Measurements from ENCODE around the gene CNGA1. TPM values are rescaled to one million over a fixed set of nuclear protein-coding genes. Genes with fewer than 3 reads are reported as not detected.

The CNGA1 gene
- total and polyA plus RNA-seq, 2 donors (not counting 3 experiments of a cell fraction or from before 2014, with no cell fraction given): not detected

- Histone ChIP-seq H3K4me1 (ENCODE audit: control insufficient read depth, extremely low read depth, insufficient read depth, low read length) (no peaks in the 10 kb centered on the region), H3K27me3 (ENCODE audit: control insufficient read depth in 2 of 2, insufficient read depth in 2 of 2, low read length in 2 of 2) (no peaks in the 10 kb centered on the region), H3K4me3 (replicated peaks in 1 of 3; ENCODE audit: insufficient read depth in 1 of 3, low read depth in 1 of 3, low read length in 3 of 3) (no peak overlapping the region), H3K36me3 (ENCODE audit: control insufficient read depth in 2 of 2, extremely low read depth in 1 of 2, insufficient read depth in 2 of 2, low read length in 2 of 2) (peaks cover 11 to 27% of the 10 kb centered on the region in 2 experiments), H4K20me1 (replicated peaks; ENCODE audit: control insufficient read depth, extremely low read depth, insufficient read depth, low read length) (no peaks in the 10 kb centered on the region), H2AFZ (ENCODE audit: low read depth, low read length) (no peak overlapping the region), H3K9ac (replicated peaks; ENCODE audit: extremely low read depth, insufficient read depth, low read length) (no peak overlapping the region), H3K4me2 (ENCODE audit: insufficient read depth, low read length) (no peak overlapping the region), H3K9me3 (replicated peaks; ENCODE audit: control insufficient read depth, insufficient read depth, low read length) (no peaks in the 10 kb centered on the region), H3K79me2 (ENCODE audit: control insufficient read depth, insufficient read depth, low read length) (peaks cover 3% of the 10 kb centered on the region), H3K27ac (ENCODE audit: insufficient read depth, low read depth, low read length) (no peak overlapping the region), H3K9me1 (replicated peaks; ENCODE audit: control insufficient read depth, extremely low read depth, insufficient read depth, low read length) (no peaks in the 10 kb centered on the region)
- DNase-seq (ENCODE audit: low read depth, low spot score) (no peak), FAIRE-seq (no peak)
- ChIA-PET POLR2A (no interaction called here), CTCF (interaction anchor here (0.6 to 1.3 kb wide), 2 partner anchors 12 to 19 kb away, joined by 3 read pairs; no protein-coding TSS in a partner anchor)
- intact Hi-C loops (cut with micrococcal nuclease) (no loop called here), dilution Hi-C loops (cut with MboI; ENCODE audit: extremely low pct_ligation_motif_present, low sequenced_read_pairs) (no loop called here)
- BruUV-seq (replicated peaks): no TSS peak
- no peak for TF ChIP-seq MYC (IDR thresholded peaks at IDR 0.05; ENCODE audit: low read depth, low read length)
- TF ChIP-seq FOS (IDR thresholded peaks at IDR 0.05; ENCODE audit: borderline replicate concordance, insufficient read depth, low read length): no peak
- no peak for TF ChIP-seq POLR2A (IDR thresholded peaks at IDR 0.05; ENCODE audit: low read depth, low read length)
These were observed 116.8 kb downstream of the CNGA1 start for GRCh38 chr4:47899639-47900038.

DNA sequence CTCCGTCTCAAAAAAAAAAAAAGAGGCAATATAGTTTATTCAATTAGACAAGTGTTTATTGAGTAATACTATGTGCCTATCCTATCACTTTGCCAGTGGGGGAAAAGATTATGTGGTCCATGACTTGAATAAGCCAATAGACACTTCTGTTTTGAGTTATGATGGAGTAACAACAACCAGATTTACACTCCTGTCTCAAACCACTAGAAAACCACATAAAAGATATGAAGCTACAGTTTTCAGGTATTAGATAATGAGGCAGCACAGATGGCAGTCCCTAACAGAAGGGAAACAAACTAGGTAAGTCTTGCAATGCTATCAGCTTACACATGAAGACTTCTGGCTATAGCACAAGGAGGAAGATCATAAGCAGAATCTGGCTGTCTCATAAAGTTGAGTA lies 124.6 kb downstream of the CNGA1 start:
- H3K36me3 ChIP-seq (ENCODE audit: control insufficient read depth in 2 of 2, extremely low read depth in 1 of 2, insufficient read depth in 2 of 2, low read length in 2 of 2): peaks cover 9 to 12% of the 10 kb centered on the region in 2 experiments
- no peak overlapping the region for H3K27ac ChIP-seq (ENCODE audit: insufficient read depth, low read depth, low read length)
- TF ChIP-seq POLR2AphosphoS5 (IDR thresholded peaks at IDR 0.05; ENCODE audit: insufficient read depth, low read depth, low read length): no peak
- TF ChIP-seq FOS (IDR thresholded peaks at IDR 0.05; ENCODE audit: borderline replicate concordance, insufficient read depth, low read length): no peak
- TF ChIP-seq, protein P1, sequence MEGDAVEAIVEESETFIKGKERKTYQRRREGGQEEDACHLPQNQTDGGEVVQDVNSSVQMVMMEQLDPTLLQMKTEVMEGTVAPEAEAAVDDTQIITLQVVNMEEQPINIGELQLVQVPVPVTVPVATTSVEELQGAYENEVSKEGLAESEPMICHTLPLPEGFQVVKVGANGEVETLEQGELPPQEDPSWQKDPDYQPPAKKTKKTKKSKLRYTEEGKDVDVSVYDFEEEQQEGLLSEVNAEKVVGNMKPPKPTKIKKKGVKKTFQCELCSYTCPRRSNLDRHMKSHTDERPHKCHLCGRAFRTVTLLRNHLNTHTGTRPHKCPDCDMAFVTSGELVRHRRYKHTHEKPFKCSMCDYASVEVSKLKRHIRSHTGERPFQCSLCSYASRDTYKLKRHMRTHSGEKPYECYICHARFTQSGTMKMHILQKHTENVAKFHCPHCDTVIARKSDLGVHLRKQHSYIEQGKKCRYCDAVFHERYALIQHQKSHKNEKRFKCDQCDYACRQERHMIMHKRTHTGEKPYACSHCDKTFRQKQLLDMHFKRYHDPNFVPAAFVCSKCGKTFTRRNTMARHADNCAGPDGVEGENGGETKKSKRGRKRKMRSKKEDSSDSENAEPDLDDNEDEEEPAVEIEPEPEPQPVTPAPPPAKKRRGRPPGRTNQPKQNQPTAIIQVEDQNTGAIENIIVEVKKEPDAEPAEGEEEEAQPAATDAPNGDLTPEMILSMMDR (IDR thresholded peaks at IDR 0.05; ENCODE audit: extremely low read depth in 1 of 2, insufficient read depth in 1 of 2, low read depth in 1 of 2, low read length in 2 of 2): no peak
- TF ChIP-seq JUN (IDR thresholded peaks at IDR 0.05; ENCODE audit: borderline replicate concordance, insufficient read depth, insufficient read length, low read depth): no peak
- FAIRE-seq (no peak), DNase-seq (ENCODE audit: low read depth, low spot score) (no peak)
- POLR2A ChIA-PET: no interaction called here
- no peak overlapping the region for H3K9ac ChIP-seq (replicated peaks; ENCODE audit: extremely low read depth, insufficient read depth, low read length)
- intact Hi-C loops (cut with micrococcal nuclease) (no loop called here), dilution Hi-C loops (cut with MboI; ENCODE audit: extremely low pct_ligation_motif_present, low sequenced_read_pairs) (no loop called here)
- BruUV-seq (replicated peaks): no TSS peak
- no peaks in the 10 kb centered on the region for H4K20me1 ChIP-seq (replicated peaks; ENCODE audit: control insufficient read depth, extremely low read depth, insufficient read depth, low read length)
- no peaks in the 10 kb centered on the region for H3K9me3 ChIP-seq (replicated peaks; ENCODE audit: control insufficient read depth, insufficient read depth, low read length)
- no peaks in the 10 kb centered on the region for H3K79me2 ChIP-seq (ENCODE audit: control insufficient read depth, insufficient read depth, low read length)
- CTCF ChIA-PET: no interaction called here
- H2AFZ ChIP-seq (ENCODE audit: low read depth, low read length): no peak overlapping the region
- H3K4me2 ChIP-seq (ENCODE audit: insufficient read depth, low read length): no peak overlapping the region
- H3K9me1 ChIP-seq (replicated peaks; ENCODE audit: control insufficient read depth, extremely low read depth, insufficient read depth, low read length): no peaks in the 10 kb centered on the region
- no peaks in the 10 kb centered on the region for H3K4me1 ChIP-seq (ENCODE audit: control insufficient read depth, extremely low read depth, insufficient read depth, low read length)
- H3K27me3 ChIP-seq (ENCODE audit: control insufficient read depth in 2 of 2, insufficient read depth in 2 of 2, low read length in 2 of 2): no peaks in the 10 kb centered on the region
- no peak overlapping the region for H3K4me3 ChIP-seq (replicated peaks in 1 of 3; ENCODE audit: insufficient read depth in 1 of 3, low read depth in 1 of 3, low read length in 3 of 3)

Other genes with a start within 250 kb of the CNGA1 start
- gene CORIN, start 178.6 kb downstream of the CNGA1 start, total RNA-seq: 0.40 TPM in 1 of 2 replicates, not detected in the other
- gene CORIN, start 178.6 kb downstream of the CNGA1 start, polyA plus RNA-seq: 0.07 and 0.08 TPM in 2 replicates
- 11.8 and 14.6 TPM in 2 replicates for gene NFXL1, start 102.1 kb downstream of the CNGA1 start, total RNA-seq
- gene NFXL1, start 102.1 kb downstream of the CNGA1 start, polyA plus RNA-seq: 4.0 and 5.1 TPM in 2 replicates
- 1.4 and 1.7 TPM in 2 replicates for gene NIPAL1, start 91 bp upstream of the CNGA1 start, total RNA-seq
- 0.27 and 0.36 TPM in 2 replicates for gene NIPAL1, start 91 bp upstream of the CNGA1 start, polyA plus RNA-seq
- gene TXK, start 117.6 kb upstream of the CNGA1 start, total RNA-seq: 0.58 and 0.97 TPM in 2 replicates
- 0.26 TPM in 1 of 2 replicates, not detected in the other for gene TXK, start 117.6 kb upstream of the CNGA1 start, polyA plus RNA-seq